A673 (cell line): ENCODE results near the gene ARHGAP6. TPM values are rescaled to one million over a fixed set of nuclear protein-coding genes. Genes with fewer than 3 reads are reported as not detected.

Source experiments
- BruUV-seq: library from RNA; stranded (reverse); fragments of 400-500 nt; replicated peaks from 2 replicates; lab custom pipeline; 2021; lab: Mats Ljungman, UMichigan
- CTCF ChIA-PET: fragments of 300-600 bp; sonication (Branson Sonifier 250); formaldehyde crosslinking; loops from one replicate; lab custom pipeline; 2022; ENCODE audit warnings: antibody characterized with exemption; lab: Charles Lee
- POLR2A ChIA-PET: fragments of 300-600 bp; sonication (Branson Sonifier 250); formaldehyde crosslinking; loops from one replicate; lab custom pipeline; 2022; ENCODE audit warnings: antibody characterized with exemption; ENCODE audit not compliant: low non-redundant PET; lab: Charles Lee
- DNase-seq: peaks from one replicate; pipeline ENCODE4 v3.0.0-alpha.2; 2015; ENCODE audit warnings: low spot score
- H3K27ac ChIP-seq: fragments of 200-600 bp; sonication (generic); 2 replicates; pipeline ENCODE4 v1.5.1; 2016; ENCODE audit warnings: mixed run types, low read depth, mild to moderate bottlenecking, mixed read lengths, antibody characterized with exemption, low read length; ENCODE audit not compliant: poor library complexity, severe bottlenecking
- H3K27me3 ChIP-seq: fragments of 200-600 bp; sonication (generic); replicated peaks from 2 replicates; pipeline ENCODE4 v1.6.1; 2017; ENCODE audit warnings: mixed run types, low read depth, mild to moderate bottlenecking, mixed read lengths, antibody characterized with exemption, low read length; ENCODE audit not compliant: insufficient read depth, poor library complexity
- H3K36me3 ChIP-seq: fragments of 200-600 bp; sonication (generic); 2 replicates; pipeline ENCODE4 v1.6.1; 2016; ENCODE audit warnings: mixed run types, mild to moderate bottlenecking, mixed read lengths, antibody characterized with exemption, low read length; ENCODE audit not compliant: insufficient read depth, poor library complexity, severe bottlenecking
- H3K4me1 ChIP-seq: fragments of 200-600 bp; sonication (generic); 2 replicates; pipeline ENCODE4 v1.6.1; 2017; ENCODE audit warnings: mixed run types, mild to moderate bottlenecking, mixed read lengths, antibody characterized with exemption, low read length; ENCODE audit not compliant: insufficient read depth, poor library complexity, severe bottlenecking
- H3K4me3 ChIP-seq: fragments of 200-600 bp; sonication (generic); 2 replicates; pipeline ENCODE4 v1.5.1; 2016; ENCODE audit warnings: low read depth, mixed run types, mild to moderate bottlenecking, mixed read lengths, low read length; ENCODE audit not compliant: poor library complexity, severe bottlenecking
- H3K9me3 ChIP-seq: fragments of 200-600 bp; sonication (generic); 2 replicates; pipeline ENCODE4 v1.6.1; 2016; ENCODE audit warnings: mixed run types, low read depth, mild to moderate bottlenecking, mixed read lengths, antibody characterized with exemption, low read length; ENCODE audit not compliant: poor library complexity, severe bottlenecking
- CTCF ChIP-seq: fragments of 300-800, 200-600 bp; sonication (generic); conservative IDR thresholded peaks from 2 replicates; pipeline ENCODE4 v1.5.1; 2017; ENCODE audit warnings: low read depth, mild to moderate bottlenecking, antibody characterized with exemption, low read length, moderate library complexity, mixed read lengths
- EZH2 ChIP-seq: fragments of 200-600 bp; sonication (generic); IDR thresholded peaks from 2 replicates; pipeline ENCODE4 v1.6.1; 2017; ENCODE audit warnings: borderline replicate concordance, low read depth, mild to moderate bottlenecking, mixed read lengths, antibody characterized with exemption, low read length; ENCODE audit not compliant: poor library complexity, severe bottlenecking
- intact Hi-C: fragments of 100-400 bp; cut with micrococcal nuclease; formaldehyde crosslinking; loops from one replicate; pipeline ENCODE4 v1.10.0; 2022; ENCODE audit not compliant: unreplicated experiment
- total RNA-seq: library from RNA; stranded (reverse); gene quantifications from 2 replicates; pipeline ENCODE4 v1.2.3, GENCODE V29; 2021

ARHGAP6 gene
- total RNA-seq, 1 experiment from 2014 or later, result not detected

- H3K4me3 ChIP-seq, result no peak overlapping the region
- H3K27me3 ChIP-seq, result peaks cover 21% of the 10 kb centered on the region
- CTCF ChIA-PET, result no interaction called here
- POLR2A ChIA-PET, result no interaction called here
- H3K36me3 ChIP-seq, result no peaks in the 10 kb centered on the region
- H3K27ac ChIP-seq, result no peak overlapping the region
- no TSS peak for BruUV-seq
- no peak for DNase-seq
- TF ChIP-seq CTCF, result no peak
- no peak for TF ChIP-seq EZH2
- H3K4me1 ChIP-seq, result no peaks in the 10 kb centered on the region
- intact Hi-C loops, result no loop called here
- no peaks in the 10 kb centered on the region for H3K9me3 ChIP-seq
These were observed 243.8 kb downstream of the ARHGAP6 start for GRCh38 chrX:11421805-11422524.

GRCh38 chrX:11420851-11421250 lies 244.9 kb downstream of the ARHGAP6 start:
- no peak for DNase-seq
- BruUV-seq, result no TSS peak
- no peak overlapping the region for H3K27ac ChIP-seq
- ChIA-PET POLR2A (no interaction called here), CTCF (no interaction called here)
- peaks cover 17% of the 10 kb centered on the region for H3K27me3 ChIP-seq
- no peaks in the 10 kb centered on the region for H3K4me1 ChIP-seq
- intact Hi-C loops, result no loop called here
- H3K36me3 ChIP-seq, result no peaks in the 10 kb centered on the region
- H3K9me3 ChIP-seq, result no peaks in the 10 kb centered on the region
- TF ChIP-seq EZH2, result no peak
- no peak for TF ChIP-seq CTCF
- no peak overlapping the region for H3K4me3 ChIP-seq

- intact Hi-C loops, result no loop called here
These were observed 246.6 kb downstream of the ARHGAP6 start for GRCh38 chrX:11419102-11419501.

More at GRCh38 chrX:11419102-11419501, 246.6 kb downstream of the ARHGAP6 start:
- no peak overlapping the region for H3K4me3 ChIP-seq
- POLR2A ChIA-PET, result no interaction called here
- no peaks in the 10 kb centered on the region for H3K36me3 ChIP-seq
- peaks cover 3% of the 10 kb centered on the region for H3K27me3 ChIP-seq
- no peaks in the 10 kb centered on the region for H3K9me3 ChIP-seq
- no TSS peak for BruUV-seq
- no peak overlapping the region for H3K27ac ChIP-seq
- no peak for DNase-seq
- no peaks in the 10 kb centered on the region for H3K4me1 ChIP-seq
- no peak for TF ChIP-seq CTCF
- TF ChIP-seq EZH2, result no peak
- CTCF ChIA-PET, result no interaction called here
